RPMI8226 (cell line): ENCODE measurements around the gene HDGFL3.
"Not testable (repeated sequence)": the region's sequence is repeated elsewhere in the genome, so short reads cannot be mapped to it uniquely, and the experiment has no call there.

Source experiments
- DNase-seq: peaks from one replicate; pipeline ENCODE4 v3.0.0-alpha.2; 2015

The HDGFL3 gene

DNA sequence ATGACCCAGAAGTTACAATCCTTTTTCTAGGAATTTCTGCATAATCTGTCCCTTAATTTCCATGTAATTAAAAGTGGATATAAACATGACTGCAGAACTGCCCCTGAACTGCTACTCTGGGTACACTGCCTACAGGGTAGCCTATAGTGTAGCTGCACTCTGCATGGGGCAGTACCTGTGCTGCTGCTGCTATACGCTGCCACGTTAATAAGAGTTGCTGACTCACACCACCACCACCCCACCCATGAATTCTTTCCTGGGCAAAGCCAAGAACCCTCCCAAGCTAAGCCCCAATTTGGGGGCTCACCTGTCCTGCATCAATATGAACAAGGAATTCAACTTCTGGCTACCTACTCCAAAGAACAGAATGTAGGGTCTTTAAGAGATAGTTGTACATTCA lies 13.9 kb downstream of the HDGFL3 start:
- no peak for DNase-seq

DNA sequence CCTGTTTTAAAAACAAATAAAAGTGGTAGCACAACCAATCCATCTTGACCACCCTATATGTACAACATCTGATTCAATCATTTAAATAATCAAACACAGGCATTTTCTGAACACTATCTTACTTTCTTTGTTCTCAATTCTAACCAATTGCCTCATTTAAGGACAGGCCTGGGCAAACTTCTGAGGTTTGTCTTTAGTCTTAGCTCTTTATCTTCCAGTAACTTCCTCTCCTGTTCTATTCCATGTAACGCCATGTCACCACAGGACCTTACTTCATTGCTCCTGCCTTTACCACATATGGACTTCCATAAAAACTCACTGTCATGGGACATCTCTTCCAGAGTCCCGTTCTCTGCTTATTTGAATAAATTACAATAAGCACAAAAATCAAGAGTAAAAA lies 14.9 kb downstream of the HDGFL3 start:
- DNase-seq, result no peak

DNA sequence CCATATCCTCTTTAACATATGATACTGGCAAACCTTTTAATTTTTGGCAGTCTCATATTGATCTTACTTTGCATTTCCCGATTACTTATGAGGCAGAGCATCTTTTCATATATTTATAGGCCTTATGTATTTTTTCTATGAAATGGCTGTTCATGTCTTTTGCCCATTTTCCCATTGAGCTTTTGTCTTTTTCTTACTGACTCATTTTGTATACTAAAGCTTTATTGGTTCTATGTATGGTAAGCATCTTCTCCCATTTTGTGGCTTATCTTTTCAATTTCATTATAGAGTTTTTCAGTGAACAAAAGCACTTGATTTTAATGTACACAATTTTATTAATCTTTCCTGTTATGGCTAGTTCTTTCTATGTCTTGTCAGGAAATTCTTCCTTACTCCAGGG lies 17.2 kb downstream of the HDGFL3 start:
- DNase-seq, result no peak

DNA sequence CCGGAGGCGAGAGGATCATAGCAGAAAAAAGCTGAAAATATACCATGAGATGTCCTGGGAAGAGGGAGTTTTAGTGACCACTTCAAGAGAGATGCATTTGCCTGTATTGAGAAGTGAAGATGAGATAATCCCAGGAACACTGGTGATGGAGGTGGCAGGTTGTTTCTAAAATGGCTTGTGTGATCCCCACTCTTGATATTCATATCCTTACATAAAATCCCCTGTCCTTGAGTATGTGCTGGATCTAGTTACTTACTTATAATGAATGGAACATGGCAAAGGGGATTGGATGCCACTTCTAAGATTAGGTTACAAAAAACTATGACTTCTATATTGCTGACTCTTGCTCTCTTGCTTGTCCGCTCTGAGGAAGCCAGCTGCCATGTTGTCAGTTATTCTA lies 22.1 kb downstream of the HDGFL3 start:
- no peak for DNase-seq

DNA sequence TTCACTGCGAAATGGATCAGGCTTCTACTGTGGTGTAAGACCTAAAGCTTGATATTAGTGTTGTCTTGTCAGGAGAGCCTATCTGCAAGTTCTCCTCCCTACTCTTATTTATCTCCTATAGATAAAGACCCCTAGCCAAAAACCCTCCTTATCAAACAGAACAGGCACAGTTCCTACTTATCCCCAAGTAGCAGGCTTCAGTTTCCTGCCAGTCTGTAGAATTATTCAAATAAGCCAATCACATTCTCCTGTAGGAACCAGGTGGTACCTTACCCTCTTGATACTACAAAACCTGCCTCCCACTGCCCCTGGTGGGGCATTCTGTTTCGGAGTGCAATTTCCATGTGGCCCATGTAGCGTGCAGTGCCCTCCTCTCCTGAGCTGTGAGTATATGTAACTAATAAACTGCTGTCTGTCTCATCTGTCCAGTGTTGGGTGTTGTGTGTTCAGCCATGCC lies 28.7 kb downstream of the HDGFL3 start:
- no peak for DNase-seq

DNA sequence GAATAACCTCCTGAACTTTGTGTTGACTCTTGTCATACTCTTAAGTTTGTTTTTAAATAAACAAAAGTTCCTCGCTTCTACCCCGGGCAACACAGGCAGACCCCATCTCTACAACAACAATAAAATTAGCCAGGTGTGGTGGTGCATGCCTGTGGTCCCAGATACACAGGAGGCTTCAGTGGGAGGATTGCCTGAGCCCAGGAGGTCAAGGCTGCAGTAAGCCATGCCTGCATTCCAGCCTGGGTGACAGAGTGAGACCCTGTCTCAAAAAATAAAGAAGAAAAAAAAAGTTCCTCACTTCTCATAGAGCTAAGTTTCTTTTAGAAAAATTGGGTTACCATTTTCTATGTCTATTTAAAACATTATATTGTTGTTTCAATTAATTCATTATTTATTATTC lies 29.2 kb downstream of the HDGFL3 start:
- no peak for DNase-seq

DNA sequence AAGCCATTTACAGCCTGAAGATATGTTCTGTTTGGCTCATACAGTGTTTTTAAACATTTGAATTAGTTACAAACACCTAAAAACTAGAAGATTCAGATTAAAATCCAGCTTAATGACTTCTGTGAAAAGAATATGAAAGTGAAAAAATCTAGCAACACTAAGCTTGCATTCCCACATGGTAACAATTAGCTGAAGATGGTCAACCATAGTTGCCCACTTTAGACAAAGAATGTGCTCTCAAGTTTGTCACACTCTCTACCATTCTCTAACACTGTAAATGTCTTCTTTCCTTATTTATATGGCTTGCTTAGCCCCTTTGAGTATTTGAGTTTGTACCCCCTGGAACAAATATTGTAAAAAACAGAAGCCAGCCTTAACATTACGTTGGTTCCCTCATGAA lies 32.7 kb downstream of the HDGFL3 start:
- no peak for DNase-seq

DNA sequence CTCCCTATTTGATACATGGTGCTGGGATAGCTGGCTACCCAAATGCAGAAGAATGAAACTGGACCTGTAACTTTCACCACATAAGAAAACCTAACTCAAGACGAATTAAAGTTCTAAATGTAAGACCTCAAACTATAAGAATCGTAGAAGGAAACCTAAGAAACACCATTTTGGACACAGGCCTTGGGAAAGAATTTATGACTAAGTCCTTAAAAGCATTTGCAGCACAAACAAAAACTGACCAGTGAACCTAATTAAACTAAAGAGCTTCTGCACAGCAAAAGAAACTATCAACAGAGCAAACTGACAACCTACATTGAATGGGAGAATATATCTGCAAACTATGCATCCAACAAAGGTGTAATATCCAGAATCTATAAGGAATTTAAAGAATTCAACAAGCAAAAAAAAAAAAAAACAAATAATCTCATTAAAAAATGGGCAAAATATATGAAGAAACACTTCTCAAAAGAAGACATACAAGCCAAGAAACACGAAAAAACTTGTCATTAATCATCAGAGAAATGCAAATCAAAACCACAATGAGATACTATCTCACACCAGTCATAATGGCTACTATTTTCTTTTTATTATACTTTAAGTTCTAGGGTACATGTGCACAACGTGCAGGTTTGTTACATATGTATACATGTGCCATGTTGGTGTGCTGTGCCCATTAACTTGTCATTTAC lies 37.0 kb downstream of the HDGFL3 start:
- DNase-seq, result no peak

DNA sequence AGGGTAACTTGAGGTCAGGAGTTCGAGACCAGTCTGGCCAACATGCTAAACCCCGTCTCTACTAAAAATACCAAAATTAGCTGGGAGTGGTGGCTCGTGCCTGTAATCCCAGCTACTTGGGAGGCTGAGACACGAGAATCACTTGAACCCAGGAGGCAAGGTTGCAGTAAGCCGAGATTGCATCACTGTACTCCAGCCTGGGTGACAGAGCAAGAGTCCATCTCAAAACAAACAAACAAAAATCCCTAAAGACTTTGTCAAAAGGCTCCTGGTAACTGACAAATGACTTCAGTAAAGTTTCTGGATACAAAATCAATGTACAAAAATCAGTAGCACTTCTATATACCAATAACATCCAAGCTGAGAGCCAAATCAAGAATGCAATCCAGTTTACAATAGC lies 38.0 kb downstream of the HDGFL3 start:
- not testable (repeated sequence) for DNase-seq

DNA sequence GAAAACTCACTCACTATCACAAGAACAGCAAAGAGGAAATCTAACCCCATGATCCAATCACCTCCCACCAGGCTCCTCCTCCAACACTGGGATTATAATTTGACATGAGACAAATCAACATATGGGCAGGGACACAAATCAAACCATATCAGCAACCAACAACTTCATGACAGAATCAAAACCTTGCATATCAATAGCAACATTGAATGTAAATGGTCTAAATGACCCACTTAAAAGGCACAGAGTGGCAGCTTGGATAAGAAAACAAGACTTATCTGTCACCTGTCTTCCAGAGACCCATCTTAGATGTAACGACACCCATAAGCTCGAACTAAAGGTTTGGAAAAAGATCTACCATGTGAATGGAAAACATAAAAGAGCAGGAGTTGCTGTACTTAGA lies 40.8 kb downstream of the HDGFL3 start:
- DNase-seq, result no peak

DNA sequence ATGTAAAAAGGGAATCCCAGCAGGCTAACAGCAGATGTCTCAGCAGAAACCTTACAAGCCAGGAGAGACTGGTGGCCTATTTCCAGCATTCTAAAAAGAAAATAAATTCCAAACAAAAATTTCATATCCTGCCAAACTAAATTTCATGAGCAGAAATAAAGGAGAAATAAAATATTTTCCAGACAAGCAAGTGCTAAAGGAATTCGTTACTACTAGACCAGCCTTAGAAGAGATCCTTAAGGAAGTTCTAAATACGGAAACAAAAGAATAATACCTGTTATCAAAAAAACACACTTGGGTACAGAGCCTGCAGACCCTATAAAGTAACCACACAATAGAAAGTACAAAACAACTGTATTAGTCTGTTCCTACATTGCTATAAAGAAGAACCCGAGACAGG lies 41.4 kb downstream of the HDGFL3 start:
- no peak for DNase-seq

DNA sequence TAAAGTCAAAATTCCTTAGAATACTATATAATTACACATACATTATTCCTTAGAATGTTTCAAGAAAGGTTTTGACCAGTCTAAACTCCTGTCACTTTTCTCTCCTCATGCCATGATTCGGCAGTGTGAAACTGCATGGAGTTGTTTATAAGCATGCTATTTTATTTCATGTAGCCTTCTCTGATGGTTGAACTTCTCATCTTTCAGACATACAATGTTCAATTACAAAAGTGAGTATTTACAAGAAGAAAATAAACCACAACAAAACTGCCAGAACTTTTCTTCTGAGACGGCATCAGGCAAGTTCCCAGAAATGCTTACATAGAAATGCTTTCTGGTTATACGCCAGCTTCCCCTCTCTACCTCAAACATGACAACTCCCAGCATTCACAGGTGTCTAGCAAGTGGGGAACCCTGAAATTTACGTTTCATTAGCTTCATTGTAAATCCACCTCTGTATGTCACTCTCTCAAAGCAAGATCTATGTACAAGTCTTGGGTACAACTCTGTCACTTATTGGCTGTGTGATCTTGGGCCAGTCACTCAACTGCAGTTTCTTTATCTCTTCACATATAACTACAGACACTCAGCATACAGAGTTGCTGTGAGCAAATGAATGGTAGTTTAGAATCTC lies 42.7 kb downstream of the HDGFL3 start:
- DNase-seq, result no peak

DNA sequence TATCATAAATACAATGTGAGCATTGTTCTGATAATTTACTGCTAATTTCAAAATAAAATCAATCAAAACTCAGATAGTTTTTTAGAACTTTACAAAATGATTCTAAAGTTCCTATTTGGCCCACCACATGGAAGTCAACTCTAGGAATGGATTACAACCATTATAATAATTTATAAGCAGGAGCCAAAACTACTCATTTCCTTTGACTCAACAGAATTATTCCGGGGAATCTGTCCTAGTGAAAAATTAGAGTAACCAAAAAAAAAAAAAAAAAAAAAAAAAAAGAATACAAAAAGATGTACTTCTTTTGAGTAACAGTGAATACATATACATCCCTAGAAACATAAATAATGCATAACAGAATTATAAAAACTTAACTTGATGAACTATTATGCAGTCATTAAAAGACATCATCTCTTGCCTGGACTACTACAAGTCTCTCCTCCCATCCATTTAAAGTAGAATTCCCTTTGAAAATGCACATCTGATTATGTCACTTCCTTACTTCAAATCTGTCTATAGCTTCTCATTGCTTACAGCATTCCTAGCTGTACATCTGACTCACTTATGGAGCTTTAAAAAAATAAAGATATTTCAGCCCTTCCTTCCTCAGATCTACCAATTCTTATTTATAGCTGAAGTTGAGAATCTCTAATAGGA lies 43.4 kb downstream of the HDGFL3 start:
- DNase-seq, result no peak

DNA sequence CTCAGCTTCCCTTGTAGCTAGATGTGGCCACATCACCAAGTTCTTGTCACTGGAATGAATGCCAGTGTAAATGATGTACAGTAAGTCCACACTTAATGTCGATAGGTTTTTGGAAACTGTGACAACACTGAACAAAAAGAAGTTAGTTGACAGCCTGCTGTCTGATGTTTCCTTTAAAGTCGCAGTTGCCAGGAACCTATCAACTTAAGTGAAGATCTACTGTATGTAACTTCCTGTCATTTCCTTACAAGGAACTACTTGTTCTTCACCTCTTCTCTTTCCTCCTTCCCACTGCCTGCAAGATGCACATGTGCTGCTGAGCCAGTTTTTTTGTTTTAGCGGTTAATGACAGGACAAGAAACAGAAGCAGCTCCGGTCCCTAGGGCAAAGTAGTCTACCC lies 44.6 kb downstream of the HDGFL3 start:
- no peak for DNase-seq

DNA sequence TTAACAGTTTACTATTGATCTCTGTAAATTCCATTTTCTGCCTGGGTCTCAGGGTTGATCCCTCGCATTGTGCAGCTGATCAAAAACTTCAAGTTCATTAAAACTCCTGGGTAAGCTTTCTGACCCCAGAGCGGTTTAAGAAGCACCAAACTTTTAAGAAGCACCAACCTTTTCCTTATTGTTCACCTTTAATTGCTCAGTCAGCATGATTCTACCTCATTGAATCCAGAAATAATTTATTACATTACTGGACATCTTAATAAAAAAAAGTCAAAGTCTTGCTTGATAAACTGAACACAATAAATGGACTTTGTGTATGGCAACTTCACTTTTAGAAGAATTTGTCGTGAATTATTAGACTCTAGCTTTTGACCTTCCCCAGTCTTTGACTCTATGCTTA lies 46.9 kb downstream of the HDGFL3 start:
- DNase-seq, result no peak

DNA sequence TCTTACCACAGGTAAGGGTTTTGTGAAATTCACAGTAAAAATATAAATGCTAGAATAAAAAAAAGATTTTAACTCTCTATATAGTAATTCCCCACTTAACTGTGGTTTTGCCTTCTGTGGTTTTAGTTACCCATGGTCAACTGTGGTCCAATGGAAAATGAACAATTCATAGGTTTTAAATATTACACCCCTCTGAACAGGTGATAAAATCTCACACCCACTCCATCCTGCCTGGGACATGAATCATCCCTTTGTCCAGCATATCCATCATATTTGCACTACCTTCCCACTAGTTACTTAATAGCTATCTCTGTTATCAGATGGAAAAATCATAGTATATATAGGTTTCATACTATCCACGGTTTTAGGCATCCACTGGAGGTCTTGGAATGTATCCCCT lies 49.2 kb downstream of the HDGFL3 start:
- DNase-seq, result no peak

DNA sequence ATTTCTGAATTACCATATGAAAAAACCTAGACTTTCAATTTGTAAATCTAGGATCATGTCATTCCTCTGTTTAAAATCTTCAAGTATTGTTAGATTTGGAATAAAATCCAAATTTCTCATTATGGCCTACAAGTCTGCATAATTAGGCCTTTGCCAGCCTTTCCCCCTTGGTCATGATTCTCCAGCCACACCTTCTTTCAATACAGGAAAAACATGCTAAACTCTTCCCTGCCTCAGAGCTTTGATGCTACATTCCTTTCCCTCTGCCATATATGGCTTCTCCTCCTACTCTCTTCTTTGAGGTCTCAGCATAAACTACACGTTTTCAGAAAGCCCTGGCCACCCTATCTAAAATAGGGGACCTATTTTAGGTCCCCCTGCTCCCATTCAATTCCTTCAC lies 51.7 kb downstream of the HDGFL3 start:
- DNase-seq, result no peak

DNA sequence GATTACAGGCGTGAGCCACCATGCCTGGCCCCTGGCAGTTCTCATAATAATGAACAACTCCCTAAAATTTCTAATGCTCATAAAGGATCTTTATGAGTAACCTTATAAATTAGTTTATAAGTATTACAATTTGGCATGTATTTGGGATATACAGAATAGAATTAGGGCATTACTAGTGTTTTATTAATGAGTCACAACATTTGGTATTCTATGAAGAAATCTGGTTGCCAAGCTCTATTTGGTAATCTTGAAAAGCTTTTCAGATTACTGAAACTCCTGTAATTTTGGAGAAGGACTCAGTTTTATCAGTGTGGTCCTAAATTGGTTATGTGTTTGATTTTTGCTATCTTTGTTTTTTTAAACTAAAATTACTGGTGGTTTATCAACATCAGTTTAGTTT lies 54.3 kb downstream of the HDGFL3 start:
- no peak for DNase-seq

DNA sequence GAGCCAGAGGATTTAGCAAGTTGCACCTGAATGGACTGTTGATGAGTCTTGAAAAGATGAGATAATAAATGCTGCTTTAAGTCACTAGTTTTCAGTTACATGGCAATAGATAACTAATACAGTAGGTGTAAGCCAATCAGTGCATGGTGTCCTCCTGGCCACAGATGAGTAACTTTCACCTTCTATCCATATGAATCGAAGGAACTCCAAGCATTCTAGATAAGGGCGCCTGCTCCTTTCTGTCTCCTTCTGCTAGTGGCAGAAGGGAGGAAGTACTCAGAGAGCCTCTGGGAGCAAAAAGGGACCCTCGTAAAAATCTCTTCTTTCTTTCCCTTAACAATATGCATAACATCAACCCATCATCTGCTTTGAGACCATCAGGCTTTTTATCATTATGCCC lies 62.9 kb downstream of the HDGFL3 start:
- DNase-seq, result no peak

DNA sequence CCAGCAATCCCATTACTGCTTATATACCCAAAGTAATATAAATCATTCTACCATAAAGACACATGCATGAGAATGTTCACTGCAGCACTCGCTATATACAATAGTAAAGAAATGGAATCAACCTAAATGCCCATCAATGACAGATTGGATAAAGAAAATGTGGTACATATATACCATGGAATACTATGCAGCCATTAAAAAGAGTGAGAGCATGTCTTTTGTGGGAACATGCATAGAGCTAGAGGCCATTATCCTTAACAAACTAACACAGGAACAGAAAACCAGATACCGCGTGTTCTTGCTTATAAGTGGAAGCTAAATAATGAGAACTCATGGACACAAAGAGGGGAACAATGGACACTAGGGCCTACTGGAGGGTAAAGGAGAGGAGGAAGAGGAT lies 65.5 kb downstream of the HDGFL3 start:
- not testable (repeated sequence) for DNase-seq

DNA sequence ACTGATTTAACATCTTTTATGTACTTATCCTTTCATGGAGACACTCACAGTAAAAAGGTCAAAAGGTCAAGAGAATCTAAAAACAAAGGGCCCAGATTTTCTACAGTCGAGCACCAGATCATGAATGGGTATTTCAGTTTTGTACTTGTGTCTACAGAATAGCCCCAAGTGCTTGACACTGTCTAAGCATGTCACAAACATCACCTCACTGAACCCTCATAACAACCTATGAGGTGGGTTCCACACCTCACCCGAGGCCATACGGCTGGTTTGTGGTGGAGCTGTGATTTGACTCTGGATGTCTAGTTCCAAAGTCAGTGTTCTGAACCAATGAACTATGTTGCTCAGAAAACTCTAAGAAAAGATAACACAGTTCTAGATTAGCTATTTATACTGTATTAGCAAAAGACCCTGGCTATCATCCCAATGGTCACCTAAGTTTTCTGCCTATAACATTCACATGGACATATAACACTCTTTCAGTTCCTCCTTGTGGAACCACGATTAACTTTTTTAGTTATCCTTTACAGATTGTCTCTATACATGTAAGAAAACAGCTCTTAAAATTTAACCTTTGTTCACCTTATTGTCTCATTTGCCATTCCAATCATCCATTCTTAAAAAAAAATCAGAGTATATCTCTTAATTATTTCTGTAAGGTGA lies 74.6 kb downstream of the HDGFL3 start:
- no peak for DNase-seq

DNA sequence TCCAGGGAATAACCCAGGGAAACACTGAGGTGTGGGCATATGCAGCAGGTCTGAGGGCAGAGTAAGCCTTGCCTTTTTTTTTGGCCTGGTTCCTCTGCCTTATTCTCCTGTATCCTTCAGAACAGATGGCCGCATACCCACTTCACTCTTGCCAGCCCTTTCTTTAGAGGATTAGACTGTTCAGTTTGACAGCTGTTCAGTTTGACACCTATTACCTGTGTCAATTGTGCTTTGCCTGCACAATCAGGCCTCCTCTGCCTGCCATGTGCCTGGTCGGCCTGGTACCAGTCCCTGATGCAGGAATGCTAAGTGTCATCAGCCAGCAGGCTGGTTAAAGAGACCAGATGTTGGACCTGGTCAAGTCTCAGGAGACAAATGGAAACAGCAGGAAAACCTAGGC lies 77.8 kb downstream of the HDGFL3 start:
- DNase-seq, result no peak

DNA sequence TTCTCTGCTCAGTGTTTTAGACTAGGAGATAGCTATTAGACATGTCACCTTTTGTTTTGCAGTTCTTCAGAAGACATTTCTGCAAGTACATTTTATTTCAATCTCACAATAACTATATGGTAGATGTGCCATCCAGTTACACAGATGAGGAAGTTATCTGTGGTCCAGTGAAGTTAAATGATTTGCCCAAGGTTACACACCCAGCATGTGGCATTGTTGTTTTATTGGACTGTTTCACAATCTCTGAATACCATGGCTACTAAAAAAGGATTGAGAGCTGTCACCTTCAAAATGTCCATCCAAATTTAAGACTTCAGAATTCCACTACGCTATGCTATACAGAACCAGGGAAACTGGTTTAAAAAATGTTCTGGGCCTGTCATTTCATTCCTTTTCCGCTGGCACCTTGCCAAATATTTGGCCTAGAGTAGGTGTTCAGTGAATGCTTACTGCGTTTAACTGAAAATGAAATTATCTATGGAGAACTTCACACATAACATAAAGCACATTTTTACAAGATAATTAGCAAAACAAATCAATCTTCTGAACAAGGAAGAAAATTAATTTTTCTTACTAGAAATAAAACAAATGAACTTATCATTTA lies 80.0 kb downstream of the HDGFL3 start:
- DNase-seq, result no peak

DNA sequence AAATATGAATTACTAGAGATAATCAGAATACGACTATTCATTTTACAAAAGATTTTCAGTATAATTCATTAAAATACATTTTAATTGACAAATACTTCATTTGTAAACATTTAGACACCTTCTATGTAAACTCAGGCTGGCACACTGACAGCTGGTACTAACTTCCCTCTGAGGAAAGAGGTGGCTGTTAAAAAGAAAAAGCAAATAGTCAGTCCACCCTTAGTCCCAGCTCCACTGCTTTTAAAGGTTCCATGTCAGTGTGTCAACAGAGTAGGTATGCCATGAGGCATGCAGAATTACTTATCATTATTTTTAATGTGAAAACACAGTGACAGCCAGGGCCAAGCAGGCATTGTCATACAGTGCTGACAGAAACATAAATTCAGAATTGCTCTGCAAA lies 84.1 kb downstream of the HDGFL3 start:
- no peak for DNase-seq
